Kidney tubule cell (primary cell): Measurements from ENCODE around the gene VSIG10L2.
"Not testable (repeated sequence)": the region's sequence is repeated elsewhere in the genome, so short reads cannot be mapped to it uniquely, and the experiment has no call there.

Source experiments
- DNase-seq: peaks from one replicate; pipeline ENCODE4 v3.0.0-alpha.2; 2018; ENCODE audit warnings: low spot score

VSIG10L2 gene

DNA sequence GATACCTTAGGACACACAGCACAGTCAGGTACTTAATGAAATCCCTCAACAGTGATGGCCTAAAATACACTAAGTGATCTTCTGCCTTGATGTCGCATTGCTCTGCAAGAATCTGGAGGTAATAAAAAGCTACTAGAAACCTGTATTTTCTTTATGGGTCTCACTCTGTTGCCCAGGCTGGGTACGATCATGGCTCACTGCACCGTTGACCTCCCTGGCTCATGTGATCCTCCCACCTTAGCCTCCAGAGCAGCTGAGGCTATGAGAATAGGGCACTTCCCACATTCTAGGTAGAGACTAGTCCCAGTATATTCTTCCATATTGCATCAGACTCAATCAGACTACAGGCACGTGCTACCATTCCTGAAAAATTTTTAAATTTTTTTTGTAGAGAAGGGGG, 21.7 kb downstream of the VSIG10L2 start:
- DNase-seq: no peak

DNA sequence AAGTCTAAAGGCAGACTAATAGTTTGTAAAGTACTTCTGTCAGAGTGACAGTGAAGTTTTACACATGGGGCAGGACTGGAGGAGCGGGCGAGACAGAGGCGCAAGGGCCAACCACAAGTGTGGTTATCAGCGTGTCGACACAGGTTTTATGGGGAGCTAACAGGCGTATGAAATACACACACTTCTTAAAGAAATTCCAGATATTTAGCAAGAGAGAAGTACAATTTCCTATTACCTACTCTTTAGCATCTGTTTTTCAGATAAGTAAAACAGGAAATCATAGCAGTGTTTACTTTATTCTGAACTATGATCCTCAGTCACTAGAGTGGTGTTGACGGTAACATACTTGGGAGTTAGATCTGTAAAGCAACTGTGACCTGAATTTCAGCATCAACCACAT, 22.5 kb downstream of the VSIG10L2 start:
- no peak for DNase-seq

GRCh38 chr11:125971618-125972017, 25.8 kb downstream of the VSIG10L2 start:
- DNase-seq: no peak

- DNase-seq: no peak
Observed at GRCh38 chr11:125974284-125974683, 28.4 kb downstream of the VSIG10L2 start.

- peak; percentile 2 for DNase-seq
Observed at GRCh38 chr11:125975634-125976033, 29.8 kb downstream of the VSIG10L2 start.

- no peak for DNase-seq
Observed at GRCh38 chr11:125976156-125976555, 30.3 kb downstream of the VSIG10L2 start.

DNA sequence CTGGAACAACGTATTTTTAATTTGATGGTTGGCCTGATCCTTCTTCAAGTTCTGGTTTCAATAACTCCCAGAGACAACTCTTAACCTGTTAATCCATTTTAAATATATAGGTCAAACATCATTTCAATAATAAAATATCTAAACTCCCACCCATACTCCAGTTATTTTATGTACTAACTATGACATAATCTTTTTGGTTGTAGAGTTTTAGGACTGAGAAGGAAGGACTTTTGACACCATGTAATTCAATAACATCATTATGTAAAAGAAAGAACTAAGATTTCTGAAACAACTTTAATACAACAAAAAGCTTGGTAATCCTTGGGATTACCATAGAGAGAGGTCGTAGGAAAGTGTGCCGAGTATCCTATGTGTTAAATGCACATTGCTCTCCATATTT, 31.5 kb downstream of the VSIG10L2 start:
- DNase-seq: no peak

DNA sequence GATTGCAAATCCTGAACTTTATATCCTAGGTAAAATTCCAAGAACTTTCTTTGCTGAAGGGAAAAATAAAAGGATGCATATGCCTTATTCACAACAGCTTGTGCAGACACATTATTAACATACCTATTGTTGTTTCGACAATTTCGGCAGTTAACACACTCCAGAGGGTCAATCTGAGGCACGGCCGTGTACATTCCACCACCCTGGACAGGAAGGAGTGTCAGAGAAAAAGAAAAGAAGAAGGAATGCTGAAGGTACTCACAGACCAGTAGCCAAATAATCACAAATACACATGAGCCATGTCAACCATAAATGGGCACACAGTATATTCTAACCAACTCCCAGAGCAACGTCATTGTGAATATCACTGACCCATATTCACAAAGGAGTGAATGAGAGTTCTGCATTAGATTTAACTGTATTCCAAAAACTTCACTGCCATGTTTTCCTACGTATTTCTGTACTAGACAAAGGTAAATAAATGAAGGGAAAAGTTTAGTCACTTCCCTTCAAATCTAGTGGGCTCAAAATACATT, 32.4 kb downstream of the VSIG10L2 start:
- no peak for DNase-seq

GRCh38 chr11:125978778-125979407, 33.0 kb downstream of the VSIG10L2 start:
- no peak for DNase-seq

DNA sequence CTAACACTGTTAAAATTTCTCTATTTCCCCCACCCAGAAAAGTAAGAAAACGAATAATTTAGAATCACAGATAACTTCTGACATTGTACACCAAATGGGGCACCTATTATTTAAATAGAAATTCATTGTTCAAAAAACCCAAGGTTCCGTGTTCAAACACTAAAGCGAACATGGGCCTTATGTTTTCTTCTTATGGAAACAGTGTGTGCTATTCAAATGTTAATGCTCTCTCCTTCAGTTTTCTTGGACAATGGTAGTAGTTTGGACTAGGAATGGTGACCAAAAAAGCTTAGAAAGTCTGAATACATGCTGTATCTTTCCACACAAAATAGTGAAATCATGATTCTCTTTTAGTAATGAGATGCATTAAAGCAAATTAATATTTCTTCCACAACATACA, 33.7 kb downstream of the VSIG10L2 start:
- no peak for DNase-seq

DNA sequence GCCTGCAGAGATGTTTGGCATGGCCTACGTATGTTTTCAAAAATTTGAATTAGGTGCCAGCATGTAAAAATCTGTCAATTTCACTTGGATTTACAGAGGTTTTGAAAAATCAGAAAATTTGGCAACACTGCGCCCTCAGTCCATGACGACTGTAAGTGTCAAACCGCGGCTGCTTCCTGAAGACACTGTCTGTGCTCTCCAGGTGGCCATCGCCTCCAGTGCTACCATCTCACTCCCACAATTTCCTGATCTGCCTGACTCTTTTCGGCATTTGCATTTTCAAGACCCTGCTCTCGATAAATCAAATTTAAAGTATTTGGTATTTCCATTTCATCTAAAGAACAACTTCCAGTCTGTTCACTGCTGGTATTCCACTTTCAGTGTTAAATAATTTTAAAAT, 34.6 kb downstream of the VSIG10L2 start:
- DNase-seq: no peak

DNA sequence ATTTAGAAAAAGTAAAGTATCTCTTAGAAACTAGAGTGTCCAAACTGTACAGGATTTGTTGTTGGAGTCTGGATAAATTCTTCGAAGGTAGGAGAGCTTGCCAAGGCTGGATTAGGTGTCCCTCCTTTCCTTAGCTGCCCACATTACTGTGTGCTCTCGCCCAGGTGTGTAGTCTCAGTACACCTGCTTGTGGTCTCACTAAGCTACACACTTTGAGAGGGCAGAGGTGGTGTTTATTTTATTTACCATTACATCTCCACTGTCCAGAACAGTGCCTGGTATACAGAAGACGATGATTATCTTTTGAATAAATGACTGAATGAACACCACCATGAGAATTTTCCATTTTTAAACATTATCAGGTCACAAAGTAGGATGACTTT, 36.5 kb downstream of the VSIG10L2 start:
- no peak for DNase-seq

- DNase-seq: not testable (repeated sequence)
Observed at GRCh38 chr11:125985956-125986355, 40.1 kb downstream of the VSIG10L2 start.

GRCh38 chr11:125987066-125987641, 41.3 kb downstream of the VSIG10L2 start:
- DNase-seq: no peak

DNA sequence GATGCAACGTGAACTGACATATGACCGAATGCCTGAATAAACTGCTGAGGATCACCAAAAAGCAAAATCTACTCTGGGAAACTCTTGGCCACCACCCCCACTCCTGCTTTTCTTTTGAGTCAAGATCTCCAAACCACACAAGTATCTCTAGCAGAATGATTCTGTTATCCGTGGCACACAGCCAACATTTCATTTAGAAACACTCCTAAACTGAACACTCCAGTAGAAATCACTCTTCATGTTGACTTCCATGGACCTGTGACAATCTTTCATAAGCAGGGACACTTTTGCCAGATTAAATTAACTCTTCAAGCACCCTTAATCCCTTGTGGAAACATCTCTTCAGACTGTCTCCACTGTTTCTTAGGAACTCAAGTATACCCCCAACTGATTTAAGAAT, 44.4 kb downstream of the VSIG10L2 start:
- peak; percentile 55 for DNase-seq

- DNase-seq: no peak
Observed at GRCh38 chr11:125992893-125993292, 47.0 kb downstream of the VSIG10L2 start.

GRCh38 chr11:125994509-125994908, 48.7 kb downstream of the VSIG10L2 start:
- no peak for DNase-seq

DNA sequence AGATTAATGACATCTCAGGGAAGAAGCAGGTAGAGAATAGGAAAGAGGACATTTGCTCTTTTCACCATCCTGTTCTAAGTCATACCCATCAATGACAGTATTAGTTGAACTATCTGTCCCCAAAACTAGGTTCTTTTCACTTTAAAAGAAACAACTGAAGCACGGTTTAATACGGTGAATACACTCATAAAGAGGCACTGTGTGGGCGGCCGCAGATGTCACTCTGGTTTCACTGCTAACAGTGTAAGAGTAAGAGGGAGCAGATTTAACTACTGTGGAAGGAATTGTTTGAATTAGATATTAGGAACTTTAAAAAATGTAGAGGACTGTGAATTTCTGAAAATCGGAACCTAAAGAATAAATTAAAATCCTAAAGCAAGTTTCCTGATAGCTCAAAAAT, 49.5 kb downstream of the VSIG10L2 start:
- no peak for DNase-seq

GRCh38 chr11:125998267-125998666, 52.4 kb downstream of the VSIG10L2 start:
- no peak for DNase-seq

DNA sequence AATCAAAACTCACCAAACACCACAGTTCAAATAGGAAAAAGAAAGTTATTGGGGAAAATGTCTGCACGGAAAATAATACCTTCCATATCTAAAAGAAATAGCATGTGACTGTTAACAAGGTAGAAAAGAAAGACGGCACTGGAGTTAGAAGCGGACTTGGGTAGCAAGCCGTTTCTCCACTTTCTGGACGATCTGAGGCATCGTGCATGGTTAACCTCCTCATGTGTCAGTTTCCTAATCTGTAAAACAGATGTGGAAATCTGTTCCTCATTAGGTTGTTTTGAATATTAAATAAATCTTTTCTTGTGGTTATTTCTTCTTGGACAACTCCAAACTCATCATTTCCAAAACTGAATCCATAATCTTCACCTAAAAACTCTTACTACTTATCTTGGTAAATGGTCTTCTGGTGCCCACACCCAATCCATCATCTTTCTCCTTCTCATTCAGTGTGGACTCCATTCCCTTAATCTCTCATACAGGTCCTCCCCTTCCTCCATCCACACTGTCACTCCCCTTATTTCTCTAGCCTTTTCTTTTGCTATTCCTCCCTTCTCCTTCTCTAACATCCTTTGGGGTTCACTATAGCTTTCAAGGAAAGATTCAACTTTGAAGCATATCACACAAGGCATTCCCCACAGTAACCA, 53.5 kb downstream of the VSIG10L2 start:
- no peak for DNase-seq

- no peak for DNase-seq
Observed at GRCh38 chr11:126002181-126002580, 56.3 kb downstream of the VSIG10L2 start.
